Progenitor cell of endocrine pancreas (in vitro differentiated cells): Measurements from ENCODE around the gene EPC2. TPM values are rescaled to one million over a fixed set of nuclear protein-coding genes. Genes with fewer than 3 reads are reported as not detected.
A peak's percentile ranks its signal among the peaks of the same experiment; 100 is the strongest.

Source experiments
- DNase-seq: peaks from one replicate; pipeline ENCODE4 v3.0.0; 2021; ENCODE audit warnings: low spot score; ENCODE audit not compliant: unreplicated experiment
- H3K27ac Mint-ChIP-seq: 2 replicates; pipeline ENCODE4 v1.8.0; 2021; ENCODE audit warnings: mild to moderate bottlenecking, moderate library complexity, mixed read lengths
- H3K27me3 Mint-ChIP-seq: 2 replicates; pipeline ENCODE4 v1.8.0; 2021; ENCODE audit warnings: mixed read lengths
- H3K36me3 Mint-ChIP-seq: 2 replicates; pipeline ENCODE4 v1.8.0; 2022; ENCODE audit warnings: mixed read lengths; ENCODE audit not compliant: insufficient read depth
- H3K4me1 Mint-ChIP-seq: 2 replicates; pipeline ENCODE4 v1.8.0; 2021; ENCODE audit warnings: low read depth, mixed read lengths
- H3K4me3 Mint-ChIP-seq: 2 replicates; pipeline ENCODE4 v1.8.0; 2021; ENCODE audit warnings: low read depth, mild to moderate bottlenecking, moderate library complexity, mixed read lengths
- H3K9me3 Mint-ChIP-seq: 2 replicates; pipeline ENCODE4 v1.8.0; 2021; ENCODE audit warnings: low read depth, mixed read lengths
- long read RNA-seq: library from polyadenylated mRNA; unstranded; transcript quantifications from one replicate; pipeline ENCODE4 v2.0.0, GENCODE V29; 2020
- total RNA-seq: library from RNA; stranded (reverse); gene quantifications from 2 replicates; pipeline ENCODE4 v1.2.1, GENCODE V29; 2021
- TF ChIP-seq, protein P1 (sequence below): fragments of 200-600 bp; sonication (generic); IDR thresholded peaks from one replicate; pipeline ENCODE4 v1.5.0; 2021; ENCODE audit warnings: antibody characterized with exemption, mild to moderate bottlenecking; ENCODE audit not compliant: unreplicated experiment

The EPC2 gene, protein sequence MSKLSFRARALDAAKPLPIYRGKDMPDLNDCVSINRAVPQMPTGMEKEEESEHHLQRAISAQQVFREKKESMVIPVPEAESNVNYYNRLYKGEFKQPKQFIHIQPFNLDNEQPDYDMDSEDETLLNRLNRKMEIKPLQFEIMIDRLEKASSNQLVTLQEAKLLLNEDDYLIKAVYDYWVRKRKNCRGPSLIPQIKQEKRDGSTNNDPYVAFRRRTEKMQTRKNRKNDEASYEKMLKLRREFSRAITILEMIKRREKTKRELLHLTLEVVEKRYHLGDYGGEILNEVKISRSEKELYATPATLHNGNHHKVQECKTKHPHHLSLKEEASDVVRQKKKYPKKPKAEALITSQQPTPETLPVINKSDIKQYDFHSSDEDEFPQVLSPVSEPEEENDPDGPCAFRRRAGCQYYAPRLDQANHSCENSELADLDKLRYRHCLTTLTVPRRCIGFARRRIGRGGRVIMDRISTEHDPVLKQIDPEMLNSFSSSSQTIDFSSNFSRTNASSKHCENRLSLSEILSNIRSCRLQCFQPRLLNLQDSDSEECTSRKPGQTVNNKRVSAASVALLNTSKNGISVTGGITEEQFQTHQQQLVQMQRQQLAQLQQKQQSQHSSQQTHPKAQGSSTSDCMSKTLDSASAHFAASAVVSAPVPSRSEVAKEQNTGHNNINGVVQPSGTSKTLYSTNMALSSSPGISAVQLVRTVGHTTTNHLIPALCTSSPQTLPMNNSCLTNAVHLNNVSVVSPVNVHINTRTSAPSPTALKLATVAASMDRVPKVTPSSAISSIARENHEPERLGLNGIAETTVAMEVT
- 50.4 and 53.1 TPM in 2 replicates for total RNA-seq
- long read RNA-seq, partial matches to known transcripts = 16 of 26 reads
- long read RNA-seq, other reads (novel, unspliced or antisense) = 10 of 26 reads

DNA sequence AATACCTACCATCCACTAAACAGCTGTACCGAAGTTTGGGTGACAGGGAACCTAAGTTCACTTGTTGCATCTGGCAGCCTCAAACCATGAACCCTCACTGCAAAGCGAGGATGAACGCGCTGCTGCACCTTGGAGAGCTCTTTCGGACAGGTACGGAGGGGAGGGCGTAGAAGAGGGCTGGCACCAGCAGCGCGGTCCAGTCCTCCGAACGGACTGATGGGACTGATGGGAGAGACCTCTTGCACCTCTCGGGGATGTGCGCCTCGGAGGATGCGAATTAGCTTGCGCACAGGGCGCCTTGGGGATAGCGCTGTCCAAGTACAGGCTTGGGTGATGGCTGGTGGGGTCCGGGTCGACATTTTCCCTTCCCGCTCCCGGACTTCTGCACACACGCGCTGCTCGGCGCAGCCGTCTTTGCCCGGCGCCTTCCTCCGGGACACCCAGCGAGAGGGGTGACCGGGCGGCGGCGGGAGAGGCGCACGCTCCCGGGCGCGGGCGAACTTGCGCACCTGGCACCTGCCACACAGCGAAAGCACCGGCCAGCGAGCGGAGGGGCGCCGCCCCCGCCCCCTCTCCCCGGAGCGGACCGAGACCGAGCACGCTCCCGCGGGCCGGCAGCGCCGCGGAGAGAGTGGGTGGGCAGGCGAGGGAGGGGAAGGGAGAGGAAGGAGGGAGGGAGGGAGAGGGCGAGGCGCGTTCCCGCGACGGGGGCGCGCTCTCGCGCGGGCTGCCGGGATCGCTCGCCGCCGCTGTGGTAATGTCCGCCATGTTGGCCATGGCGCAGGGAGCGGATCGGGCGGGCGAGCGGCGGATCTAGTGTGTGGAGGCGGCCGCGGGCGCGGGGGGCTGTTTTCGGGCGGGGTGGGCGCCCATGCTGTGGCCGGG, at the start of gene EPC2:
TSS of gene EPC2 (plus strand) at position 754 of the 885 bp plus-strand sequence. CDS start 267 bp downstream, outside the sequence.
- Mint-ChIP-seq H3K4me1 (peaks cover 9% of the 10 kb centered on the region), H3K27ac (peak within 1 kb of the TSS; percentile 100), H3K9me3 (no peaks in the 10 kb centered on the region), H3K27me3 (peaks cover 12% of the 10 kb centered on the region), H3K36me3 (no peaks in the 10 kb centered on the region), H3K4me3 (peak within 1 kb of the TSS; percentile 88)
- peak; percentile 92 for DNase-seq
- TF ChIP-seq, protein P1, sequence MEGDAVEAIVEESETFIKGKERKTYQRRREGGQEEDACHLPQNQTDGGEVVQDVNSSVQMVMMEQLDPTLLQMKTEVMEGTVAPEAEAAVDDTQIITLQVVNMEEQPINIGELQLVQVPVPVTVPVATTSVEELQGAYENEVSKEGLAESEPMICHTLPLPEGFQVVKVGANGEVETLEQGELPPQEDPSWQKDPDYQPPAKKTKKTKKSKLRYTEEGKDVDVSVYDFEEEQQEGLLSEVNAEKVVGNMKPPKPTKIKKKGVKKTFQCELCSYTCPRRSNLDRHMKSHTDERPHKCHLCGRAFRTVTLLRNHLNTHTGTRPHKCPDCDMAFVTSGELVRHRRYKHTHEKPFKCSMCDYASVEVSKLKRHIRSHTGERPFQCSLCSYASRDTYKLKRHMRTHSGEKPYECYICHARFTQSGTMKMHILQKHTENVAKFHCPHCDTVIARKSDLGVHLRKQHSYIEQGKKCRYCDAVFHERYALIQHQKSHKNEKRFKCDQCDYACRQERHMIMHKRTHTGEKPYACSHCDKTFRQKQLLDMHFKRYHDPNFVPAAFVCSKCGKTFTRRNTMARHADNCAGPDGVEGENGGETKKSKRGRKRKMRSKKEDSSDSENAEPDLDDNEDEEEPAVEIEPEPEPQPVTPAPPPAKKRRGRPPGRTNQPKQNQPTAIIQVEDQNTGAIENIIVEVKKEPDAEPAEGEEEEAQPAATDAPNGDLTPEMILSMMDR = no peak

DNA sequence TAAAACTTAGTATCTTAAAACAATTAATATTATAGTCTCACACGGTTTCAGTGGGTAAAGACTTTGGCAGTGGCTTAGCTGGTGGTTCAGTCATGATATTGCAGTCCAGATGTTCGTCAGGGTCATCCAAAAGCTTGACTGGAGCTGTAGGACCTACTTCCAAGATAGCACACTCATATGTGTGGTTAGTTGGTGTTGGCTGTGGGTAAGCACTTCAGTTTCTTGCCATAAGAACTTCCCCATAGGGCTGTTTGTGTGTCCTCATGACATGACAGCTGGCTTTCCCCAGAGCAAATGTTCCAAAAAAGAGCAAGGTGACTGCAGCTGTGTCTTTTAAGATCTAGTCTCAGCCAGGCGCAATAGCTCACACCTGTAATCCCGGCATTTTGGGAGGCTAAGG, 48.5 kb upstream of the EPC2 start:
- Mint-ChIP-seq H3K27me3 (peaks cover 2% of the 10 kb centered on the region), H3K36me3 (no peaks in the 10 kb centered on the region), H3K4me3 (no peak overlapping the region), H3K27ac (no peak overlapping the region), H3K4me1 (no peaks in the 10 kb centered on the region), H3K9me3 (peaks cover 3% of the 10 kb centered on the region)
- no peak for DNase-seq
- TF ChIP-seq, protein P1 = no peak

DNA sequence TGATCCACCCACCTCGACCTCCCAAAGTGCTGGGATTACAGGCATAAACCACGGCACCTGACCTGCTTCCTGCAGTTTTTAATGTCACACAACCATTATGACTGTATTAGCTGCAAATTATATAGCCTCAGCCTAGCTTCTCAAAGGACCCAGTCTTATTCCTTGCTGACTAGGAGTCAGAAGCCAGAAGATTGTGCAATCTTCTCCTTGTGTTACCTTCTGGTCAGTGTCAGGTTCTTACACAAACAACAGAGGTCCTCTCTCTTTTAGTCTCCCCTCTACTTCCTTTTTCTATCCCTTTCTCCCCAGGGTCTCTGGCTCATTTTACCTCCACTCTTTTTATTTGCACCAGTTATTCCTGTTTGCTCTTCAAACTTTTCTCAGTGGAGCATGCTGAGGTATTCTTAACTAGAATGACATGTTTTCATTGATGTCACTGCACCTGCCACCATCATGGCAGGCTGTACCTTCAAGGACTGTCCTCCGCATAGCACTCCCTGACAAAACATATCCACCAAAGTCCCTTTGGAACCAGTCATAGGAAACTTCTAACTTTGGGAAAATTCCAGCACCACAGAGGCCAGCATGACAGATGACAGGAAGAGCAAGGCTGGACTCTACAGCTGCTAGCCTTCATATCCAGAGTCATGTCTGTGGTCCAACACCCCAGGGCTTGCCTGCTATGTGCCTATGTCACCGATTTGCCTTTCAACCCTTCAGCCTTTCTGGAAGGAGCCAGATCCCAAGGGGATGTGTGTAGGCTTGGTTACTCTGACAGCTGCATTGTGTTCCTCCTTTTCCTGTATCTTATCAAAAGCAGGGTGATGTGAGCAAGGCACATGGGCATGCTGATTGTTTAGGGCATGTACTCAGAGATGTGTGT, 45.2 kb upstream of the EPC2 start:
- no peak overlapping the region for H3K27ac Mint-ChIP-seq
- no peaks in the 10 kb centered on the region for H3K4me1 Mint-ChIP-seq
- DNase-seq = no peak
- no peak overlapping the region for H3K4me3 Mint-ChIP-seq
- H3K27me3 Mint-ChIP-seq = peaks cover 2% of the 10 kb centered on the region
- no peaks in the 10 kb centered on the region for H3K36me3 Mint-ChIP-seq
- peaks cover 7% of the 10 kb centered on the region for H3K9me3 Mint-ChIP-seq
- TF ChIP-seq, protein P1 = no peak

DNA sequence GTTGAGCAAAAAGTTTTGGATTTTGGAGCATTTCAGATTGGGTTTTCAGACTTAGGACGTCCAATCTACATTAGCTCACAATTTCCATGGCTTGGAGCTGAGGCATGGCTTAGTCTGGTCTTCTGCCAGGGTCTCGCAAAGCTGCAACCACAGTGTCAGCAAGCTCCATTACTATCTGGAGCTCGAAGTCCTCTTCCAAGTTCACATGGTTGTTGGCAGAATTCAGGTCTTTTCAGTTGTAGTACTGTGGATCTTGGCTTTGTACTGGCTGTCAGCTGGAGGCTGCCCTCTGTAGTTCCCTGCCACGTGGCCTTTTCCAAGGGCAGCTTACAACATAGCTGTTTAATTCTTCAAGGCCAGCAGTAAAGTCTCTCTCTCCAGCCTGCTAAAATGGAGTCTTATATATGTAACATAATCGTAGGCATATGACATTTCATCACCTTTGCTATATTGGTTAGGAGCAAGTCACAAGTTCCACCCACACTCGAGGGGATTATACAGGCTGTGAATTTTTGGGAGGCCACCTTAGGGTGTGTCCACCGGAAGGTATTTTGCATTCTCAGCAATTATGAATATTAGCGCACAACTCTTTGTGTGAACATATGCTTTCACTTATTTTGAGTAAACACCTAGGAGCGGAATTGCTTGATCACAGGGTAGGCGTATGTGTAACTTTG, 41.5 kb upstream of the EPC2 start:
- Mint-ChIP-seq H3K27ac (no peak overlapping the region), H3K4me1 (no peaks in the 10 kb centered on the region), H3K27me3 (peaks cover 2% of the 10 kb centered on the region), H3K4me3 (no peak overlapping the region), H3K9me3 (peaks cover 7% of the 10 kb centered on the region), H3K36me3 (no peaks in the 10 kb centered on the region)
- DNase-seq = no peak
- TF ChIP-seq, protein P1 = no peak
